KOPT-K1 (cell line): Measurements from ENCODE around the gene NVL.
"Not testable (repeated sequence)": the region's sequence is repeated elsewhere in the genome, so short reads cannot be mapped to it uniquely, and the experiment has no call there.

Source experiments
- H3K27ac ChIP-seq: fragments of 200-600 bp; sonication (generic); 2 replicates; pipeline ENCODE4 v1.5.1; 2016; ENCODE audit warnings: antibody characterized with exemption, mild to moderate bottlenecking, low read depth, low read length; ENCODE audit not compliant: poor library complexity, severe bottlenecking
- H3K36me3 ChIP-seq: fragments of 200-600 bp; sonication (generic); 2 replicates; pipeline ENCODE4 v1.5.1; 2017; ENCODE audit warnings: antibody characterized with exemption, mild to moderate bottlenecking, low read length, moderate library complexity; ENCODE audit not compliant: insufficient read depth
- H3K9me3 ChIP-seq: fragments of 200-600 bp; sonication (generic); 2 replicates; pipeline ENCODE4 v1.5.1; 2017; ENCODE audit warnings: antibody characterized with exemption, low read length, mild to moderate bottlenecking; ENCODE audit not compliant: insufficient read depth, poor library complexity, severe bottlenecking

NVL gene

DNA sequence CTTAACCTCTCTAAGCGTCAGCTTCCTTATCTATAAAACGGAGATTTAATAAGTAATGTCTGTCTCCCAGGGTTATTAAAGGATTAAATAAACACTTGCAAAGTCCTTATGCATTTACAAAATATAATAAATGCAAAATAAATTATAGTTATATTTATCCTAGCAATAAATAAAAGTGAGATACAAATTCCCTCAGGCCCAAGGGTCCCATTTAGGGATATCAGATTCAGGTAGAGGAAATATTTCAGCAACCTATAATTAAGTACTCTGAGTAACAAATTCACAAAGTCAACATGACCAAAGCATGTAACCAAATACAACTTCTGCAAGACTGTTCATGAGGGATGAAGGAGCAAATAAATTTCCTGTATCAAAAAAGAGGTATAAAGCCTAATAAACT, 17.9 kb downstream of the NVL start:
- Histone ChIP-seq H3K27ac (no peak overlapping the region), H3K9me3 (no peaks in the 10 kb centered on the region), H3K36me3 (peaks cover 96% of the 10 kb centered on the region)

DNA sequence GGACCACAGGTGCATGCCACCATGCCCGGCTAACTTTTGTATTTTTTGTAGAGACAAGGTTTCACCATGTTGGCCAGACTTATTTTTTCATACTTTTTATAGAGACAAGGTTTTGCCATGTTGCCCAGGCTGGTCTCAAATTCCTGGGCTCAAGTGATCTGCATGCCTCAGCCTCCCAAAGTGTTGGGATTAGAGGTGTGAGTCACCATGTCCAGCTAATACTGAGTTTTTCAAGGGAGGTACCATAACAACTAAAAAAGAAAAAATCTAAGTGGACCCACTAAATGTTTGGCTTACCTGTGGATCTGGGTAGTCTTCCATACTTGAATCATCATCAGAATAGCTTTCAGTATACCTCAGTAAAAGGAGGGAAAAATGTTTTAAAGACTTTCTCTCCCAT, 18.5 kb downstream of the NVL start:
- not testable (repeated sequence) for H3K27ac ChIP-seq
- H3K36me3 ChIP-seq: peaks cover 96% of the 10 kb centered on the region

DNA sequence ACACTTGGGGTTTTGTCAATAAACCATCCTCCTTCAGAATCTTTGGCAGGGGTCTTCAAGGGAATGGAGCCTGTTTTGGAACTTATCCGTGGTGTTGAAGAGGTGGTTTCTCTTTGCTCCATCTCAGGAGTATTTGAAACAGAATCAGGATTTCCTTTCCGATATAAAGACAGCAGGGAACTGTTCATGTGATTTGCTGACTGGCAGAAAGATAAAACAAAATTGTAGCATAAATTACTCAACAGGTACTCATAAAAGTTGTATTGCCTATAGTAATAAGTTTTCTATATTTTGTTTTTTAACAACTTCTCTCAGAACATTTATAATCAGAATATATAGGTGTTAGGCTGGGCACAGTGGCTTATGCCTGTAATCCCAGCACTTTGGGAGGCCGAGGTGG, 21.9 kb downstream of the NVL start:
- no peaks in the 10 kb centered on the region for H3K9me3 ChIP-seq
- peaks cover 96% of the 10 kb centered on the region for H3K36me3 ChIP-seq
- H3K27ac ChIP-seq: no peak overlapping the region

More for the DNA sequence above, 18.5 kb downstream of the NVL start:
- not testable (repeated sequence) for H3K9me3 ChIP-seq

DNA sequence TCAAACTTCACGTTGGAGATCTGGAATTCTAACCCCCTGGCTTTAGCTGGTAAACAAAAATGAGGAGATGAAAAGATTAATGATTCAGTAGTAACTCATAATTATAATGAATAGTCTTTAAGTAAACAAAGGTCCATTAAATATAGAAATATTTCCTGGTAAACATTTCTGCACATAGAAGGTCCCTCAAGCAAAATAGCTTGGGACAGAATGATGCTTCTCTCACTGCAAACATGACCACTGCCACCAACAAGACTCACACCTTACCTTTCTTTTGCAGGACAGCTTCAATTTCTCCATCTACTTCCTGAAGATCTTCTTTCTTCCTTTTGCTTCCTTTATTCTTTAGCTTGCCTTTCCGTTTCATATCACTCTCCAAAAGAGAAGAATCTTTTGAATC, 25.2 kb downstream of the NVL start:
- H3K9me3 ChIP-seq: no peaks in the 10 kb centered on the region
- H3K27ac ChIP-seq: no peak overlapping the region
- H3K36me3 ChIP-seq: peaks cover 98% of the 10 kb centered on the region

DNA sequence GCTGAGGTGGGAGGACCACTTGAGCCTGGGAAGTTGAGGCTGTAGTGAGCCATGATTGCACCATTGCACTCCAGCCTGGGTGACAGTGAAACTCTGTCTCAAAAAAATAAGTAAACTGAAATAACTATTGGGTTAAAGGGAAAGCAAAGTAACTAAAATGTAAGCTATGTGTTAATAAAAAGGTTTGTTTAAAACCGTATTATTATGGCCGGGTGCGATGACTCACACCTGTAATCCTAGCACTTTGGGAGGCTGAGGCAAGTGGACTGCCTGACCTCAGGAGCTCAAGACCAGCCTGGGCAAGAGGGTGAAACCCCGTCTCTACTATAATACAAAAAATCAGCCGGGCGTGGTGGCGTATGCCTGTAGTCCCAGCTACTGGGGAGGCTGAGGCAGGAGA, 27.0 kb downstream of the NVL start:
- Histone ChIP-seq H3K36me3 (peaks cover 100% of the 10 kb centered on the region), H3K9me3 (no peaks in the 10 kb centered on the region), H3K27ac (no peak overlapping the region)

DNA sequence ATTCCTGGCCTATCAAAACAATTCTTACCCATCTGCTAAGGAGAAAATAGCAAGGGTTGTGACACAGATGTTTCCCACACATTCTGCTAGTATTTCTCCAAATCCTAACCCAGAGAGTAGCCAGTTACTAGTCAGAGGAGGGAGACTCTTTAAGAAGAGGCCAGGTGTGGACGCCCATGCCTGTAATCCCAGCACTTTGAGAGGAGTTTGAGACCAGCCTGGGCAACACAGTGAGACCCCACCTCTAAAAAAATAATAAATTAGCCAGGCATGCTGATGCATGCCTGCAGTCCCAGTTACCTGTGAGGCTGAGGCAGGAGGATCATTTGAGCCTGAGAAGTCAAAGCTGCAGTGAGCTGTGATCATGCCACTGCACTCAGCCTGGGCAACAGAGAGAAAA, 28.6 kb downstream of the NVL start:
- peaks cover 100% of the 10 kb centered on the region for H3K36me3 ChIP-seq
- H3K9me3 ChIP-seq: no peaks in the 10 kb centered on the region
- H3K27ac ChIP-seq: no peak overlapping the region

DNA sequence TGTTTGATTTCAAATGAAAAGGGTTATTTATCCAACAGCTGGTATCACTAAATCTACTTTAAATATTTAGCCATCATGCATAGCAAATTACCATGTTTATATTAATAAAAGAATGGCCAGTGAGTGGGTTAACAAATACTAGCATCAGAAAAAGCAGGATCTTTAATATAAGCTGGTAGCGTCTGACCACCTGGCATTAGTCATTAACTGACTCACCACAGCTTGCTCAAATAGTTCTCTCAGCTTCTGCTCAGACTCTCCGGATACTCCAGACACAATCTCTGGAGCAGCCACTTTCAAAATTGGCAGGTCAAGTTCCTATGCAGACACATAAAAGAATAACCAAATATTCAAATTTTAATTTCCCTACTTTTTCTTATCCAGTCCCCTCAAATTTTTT, 29.6 kb downstream of the NVL start:
- no peaks in the 10 kb centered on the region for H3K9me3 ChIP-seq
- H3K27ac ChIP-seq: no peak overlapping the region
- peaks cover 100% of the 10 kb centered on the region for H3K36me3 ChIP-seq

DNA sequence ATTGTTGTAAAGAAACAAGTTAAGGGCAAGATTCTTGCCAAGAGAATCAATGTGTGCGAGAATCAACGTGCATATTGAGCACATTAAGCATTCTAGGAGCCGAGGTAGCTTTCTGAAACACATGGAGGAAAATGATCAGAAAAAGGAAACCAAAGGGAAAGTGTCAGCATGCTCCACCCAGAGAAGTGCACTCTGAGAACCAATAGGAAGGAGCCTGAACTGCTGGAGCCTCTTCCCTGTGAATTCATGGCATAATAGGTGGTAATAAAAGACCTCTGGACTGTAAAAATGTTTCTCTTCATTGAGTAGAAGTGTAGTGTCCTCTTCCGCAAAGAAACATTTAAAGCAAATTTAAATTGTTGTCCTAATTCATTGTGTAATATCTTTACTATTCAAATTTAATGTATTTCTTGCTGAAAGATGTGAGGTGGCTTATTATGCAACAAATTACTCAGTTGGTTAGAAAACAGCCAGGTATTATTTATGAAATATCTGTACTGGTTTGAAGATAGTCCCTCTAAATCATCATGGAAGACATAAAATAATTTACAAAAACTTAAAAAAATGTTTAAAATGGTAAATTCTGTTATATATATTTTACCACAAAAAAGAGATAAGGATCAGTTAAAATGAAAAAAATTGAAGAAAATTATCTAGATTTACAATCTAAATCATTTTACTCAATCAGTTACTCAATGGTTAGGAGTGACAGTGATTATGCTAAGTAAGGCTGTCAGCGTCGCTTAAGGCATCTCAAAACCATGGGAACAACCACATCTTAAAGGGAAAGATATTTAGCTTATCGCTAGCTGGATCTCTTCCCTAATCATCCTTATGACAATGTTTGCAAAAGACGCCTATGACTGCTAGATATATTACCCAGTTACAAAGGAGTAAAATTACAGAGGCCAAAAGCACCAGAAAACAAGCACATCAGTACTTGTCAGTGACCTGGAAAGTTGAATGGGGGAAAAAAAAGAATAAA, 31.3 kb downstream of the NVL start:
- peaks cover 100% of the 10 kb centered on the region for H3K36me3 ChIP-seq
- H3K9me3 ChIP-seq: no peaks in the 10 kb centered on the region
- H3K27ac ChIP-seq: no peak overlapping the region

DNA sequence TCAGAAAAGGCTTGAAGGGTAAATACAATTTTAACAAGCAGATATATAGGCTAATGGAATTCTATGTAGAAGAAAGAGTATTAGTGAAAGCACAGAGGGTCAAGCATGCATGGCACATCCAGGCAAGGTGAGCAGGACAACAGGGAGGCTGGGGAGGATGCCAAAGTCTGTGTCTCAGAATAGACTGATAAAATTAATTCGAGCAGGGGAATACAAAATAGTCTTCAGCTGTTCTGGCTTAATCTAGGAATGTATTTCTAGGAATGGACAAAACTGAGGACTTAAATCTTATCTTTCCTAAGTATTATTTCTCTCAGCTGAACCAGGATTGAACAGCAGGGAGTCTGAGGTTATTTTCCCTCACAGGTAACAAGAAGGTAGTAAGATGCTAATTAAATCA, 35.2 kb downstream of the NVL start:
- H3K36me3 ChIP-seq: peaks cover 96% of the 10 kb centered on the region
- H3K9me3 ChIP-seq: no peaks in the 10 kb centered on the region
- H3K27ac ChIP-seq: no peak overlapping the region

DNA sequence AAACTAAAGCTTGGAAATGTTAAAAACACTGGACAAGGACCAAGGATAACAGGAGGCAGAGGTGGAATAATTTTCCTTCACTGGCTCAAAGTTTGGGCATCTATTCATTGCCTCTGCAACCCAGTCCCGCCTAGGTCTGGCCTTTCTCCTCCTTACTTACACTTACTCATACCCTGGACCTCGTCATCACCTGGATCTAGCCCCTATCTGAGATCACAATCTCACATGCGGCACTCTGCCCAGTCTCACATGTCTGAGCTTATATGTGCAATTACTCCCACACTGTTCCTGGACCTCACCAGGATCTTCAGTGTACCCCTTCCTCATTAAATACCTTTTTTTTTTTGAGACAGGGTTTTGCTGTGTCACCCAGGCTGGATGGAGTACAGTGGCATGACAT, 37.6 kb downstream of the NVL start:
- Histone ChIP-seq H3K9me3 (no peaks in the 10 kb centered on the region), H3K27ac (no peak overlapping the region), H3K36me3 (peaks cover 96% of the 10 kb centered on the region)

DNA sequence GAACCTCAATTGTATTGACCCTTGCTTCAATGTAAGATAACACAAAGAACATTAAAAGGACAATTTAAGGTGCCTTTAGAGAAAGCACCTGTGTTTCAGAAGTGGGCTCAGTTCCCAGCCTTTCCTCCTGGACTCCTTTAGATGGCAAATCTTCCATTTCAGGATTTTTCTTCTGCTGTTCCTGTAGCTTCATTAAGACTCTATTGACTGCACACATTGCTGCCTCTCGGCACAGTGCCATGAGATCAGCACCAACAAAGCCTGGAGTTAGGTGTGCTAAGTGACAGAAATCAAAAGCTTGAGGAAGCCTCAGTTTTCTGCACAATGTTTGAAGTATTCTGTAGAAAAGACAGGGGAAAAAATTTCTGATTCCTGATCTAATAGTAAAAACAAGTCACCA, 40.6 kb downstream of the NVL start:
- H3K27ac ChIP-seq: no peak overlapping the region
- no peaks in the 10 kb centered on the region for H3K9me3 ChIP-seq
- H3K36me3 ChIP-seq: peaks cover 95% of the 10 kb centered on the region

DNA sequence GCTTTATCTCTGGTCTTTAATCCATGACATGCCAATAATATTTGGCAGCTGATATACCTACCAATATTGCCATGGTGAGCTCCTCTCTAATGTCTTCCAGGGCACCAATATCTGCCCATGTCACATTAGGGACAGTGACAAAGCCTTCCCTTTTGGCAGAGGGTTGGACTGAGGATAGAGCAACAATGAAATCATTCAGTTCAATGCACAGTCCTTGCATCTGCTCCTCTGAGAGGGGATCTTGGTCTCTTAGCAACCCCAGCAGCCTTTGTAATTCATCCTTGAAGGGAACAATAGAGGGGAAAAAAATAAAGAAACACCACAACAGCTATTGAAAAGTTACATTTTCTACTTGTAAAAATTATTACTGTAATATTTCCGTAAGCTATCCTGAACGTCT, 42.3 kb downstream of the NVL start:
- H3K9me3 ChIP-seq: no peaks in the 10 kb centered on the region
- no peak overlapping the region for H3K27ac ChIP-seq
- peaks cover 95% of the 10 kb centered on the region for H3K36me3 ChIP-seq

DNA sequence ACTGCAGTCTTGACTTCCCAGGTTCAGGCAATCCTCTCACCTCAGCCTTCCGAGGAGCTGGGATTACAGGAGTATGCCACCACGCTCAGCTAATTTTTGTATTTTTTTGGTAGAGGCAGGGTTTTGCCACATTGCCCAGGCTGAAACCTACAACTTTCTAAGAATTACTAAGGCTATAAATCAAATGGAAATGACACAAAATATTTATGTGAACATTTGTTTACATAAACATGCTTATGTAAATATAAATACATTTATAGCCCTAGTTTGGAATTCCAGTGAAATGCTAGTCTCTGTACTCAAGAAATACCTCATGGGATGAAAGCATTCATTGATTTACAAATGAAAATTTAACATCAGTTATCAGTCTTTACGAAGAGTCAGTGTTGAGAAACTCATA, 47.8 kb downstream of the NVL start:
- peaks cover 91% of the 10 kb centered on the region for H3K36me3 ChIP-seq

DNA sequence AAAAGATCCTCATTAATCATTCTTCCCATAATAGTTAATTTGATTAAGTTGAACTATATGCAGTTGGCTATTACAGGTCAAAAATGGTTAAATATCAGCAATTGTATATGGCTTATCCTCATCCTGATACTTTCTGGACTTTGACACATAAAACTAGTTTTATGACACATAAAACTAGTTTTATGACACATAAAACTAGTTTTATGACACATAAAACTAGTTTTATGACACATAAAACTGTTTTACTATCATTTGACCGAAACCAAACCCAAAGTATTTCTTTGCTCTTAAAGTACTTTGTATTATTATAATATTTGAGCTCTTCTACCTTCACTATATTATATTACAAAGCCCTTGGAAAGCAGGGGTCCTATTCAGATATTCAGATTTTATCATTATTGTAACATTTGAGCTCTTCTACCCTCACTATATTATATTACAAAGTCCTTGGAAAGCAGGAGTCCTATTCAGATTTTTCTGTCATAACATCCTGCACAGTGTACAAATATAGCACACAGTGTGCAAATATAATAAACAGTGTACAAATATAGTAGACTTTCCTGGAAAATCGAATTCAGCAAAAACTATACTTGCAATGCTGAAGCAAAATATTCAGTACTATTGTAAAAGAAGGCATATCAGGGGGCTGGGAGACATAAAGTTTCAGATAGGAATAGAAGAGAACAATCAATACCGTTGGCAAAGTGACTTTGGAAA, 53.0 kb downstream of the NVL start:
- H3K36me3 ChIP-seq: peaks cover 66% of the 10 kb centered on the region

More for the DNA sequence above, 47.8 kb downstream of the NVL start:
- H3K9me3 ChIP-seq: no peaks in the 10 kb centered on the region
- no peak overlapping the region for H3K27ac ChIP-seq

DNA sequence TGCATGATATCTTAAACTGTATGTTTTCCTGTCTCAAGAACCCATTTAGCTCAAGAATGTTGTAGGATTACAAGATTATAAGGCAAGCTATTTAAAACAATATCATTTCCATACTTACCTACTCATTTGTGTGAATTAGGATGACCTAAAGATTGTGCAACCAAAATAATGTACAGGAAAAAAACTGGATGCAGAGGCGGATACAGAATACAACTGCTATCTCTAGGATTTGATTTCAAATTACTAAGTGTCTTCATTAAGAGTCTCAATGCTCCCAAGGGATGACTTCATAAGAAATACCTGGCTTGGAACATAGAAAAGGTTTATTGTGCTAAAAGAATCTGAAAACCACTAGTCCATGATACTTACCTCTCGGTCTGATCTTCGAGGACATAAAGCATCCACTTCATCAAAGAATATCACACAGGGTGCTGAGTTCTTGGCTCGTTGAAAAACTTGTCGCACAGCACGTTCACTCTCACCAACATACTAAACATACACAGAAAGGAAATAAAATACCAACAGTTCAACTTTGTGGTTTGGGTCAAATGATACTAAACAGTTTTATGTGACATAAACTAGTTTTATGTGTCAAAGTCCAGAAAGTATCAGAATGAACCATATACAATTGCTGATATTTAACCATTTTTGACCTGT, 54.9 kb downstream of the NVL start:
- Histone ChIP-seq H3K27ac (no peak overlapping the region), H3K36me3 (peaks cover 68% of the 10 kb centered on the region), H3K9me3 (no peaks in the 10 kb centered on the region)

More for the DNA sequence above, 53.0 kb downstream of the NVL start:
- no peak overlapping the region for H3K27ac ChIP-seq
- H3K9me3 ChIP-seq: no peaks in the 10 kb centered on the region
